ENCODE measurements around the gene MNT.

DNA sequence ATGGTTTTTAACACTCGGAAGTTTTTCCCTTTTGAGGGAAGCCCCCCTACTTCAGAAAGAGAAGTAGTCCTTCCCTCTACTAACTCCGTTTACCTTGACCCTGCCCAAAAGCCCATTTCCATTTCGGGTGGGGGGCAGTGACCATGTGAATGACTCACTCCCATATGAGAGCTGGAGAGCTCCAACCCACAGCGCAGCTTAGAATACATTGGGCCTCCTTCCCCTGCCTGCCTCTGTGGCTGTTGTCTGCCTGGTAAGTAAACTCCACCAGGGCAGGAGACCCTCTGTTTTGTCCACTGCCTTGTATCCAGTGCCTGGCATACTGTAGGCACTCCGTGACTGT lies 62.6 kb downstream of the MNT start:
- TF ChIP-seq POLR2AphosphoS5 (IDR thresholded peaks at IDR 0.05; ENCODE audit: borderline replicate concordance, low read depth, low read length) (no peak), EZH2 (IDR thresholded peaks at IDR 0.05) (no peak)

Measured in SK-N-MC (cell line).